ENCODE measurements around the gene THOC7. TPM values are rescaled to one million over a fixed set of nuclear protein-coding genes. Genes with fewer than 3 reads are reported as not detected.

THOC7 gene
- total and polyA plus RNA-seq, 8 donors = 27.8 to 189 (median 82.8) TPM

- H3K27ac ChIP-seq = no peak overlapping the region
- no peak overlapping the region for H3K4me3 ChIP-seq
- no peaks in the 10 kb centered on the region for H3K4me1 ChIP-seq
- no peaks in the 10 kb centered on the region for H3K36me3 ChIP-seq
- intact Hi-C loops (cut with DNase I; ENCODE audit: low total_unique reads) = no loop called here
- H3K27me3 ChIP-seq = no peaks in the 10 kb centered on the region
- TF ChIP-seq CTCF (IDR thresholded peaks at IDR 0.05) (no peak), EP300 (IDR thresholded peaks at IDR 0.05) (no peak), POLR2A (IDR thresholded peaks at IDR 0.05) (no peak), POLR2AphosphoS5 (IDR thresholded peaks at IDR 0.05) (no peak)
- 77 to 93% (median 89%) methylated on average over 5 of the region's 5 CpGs for WGBS, 5 donors
- H3K9me3 ChIP-seq = no peaks in the 10 kb centered on the region
- no peak for DNase-seq
These were observed 63.5 kb downstream of the THOC7 start for GRCh38 chr3:63800097-63800496.

GRCh38 chr3:63798949-63799348 is 64.7 kb downstream of the THOC7 start:
- TF ChIP-seq POLR2AphosphoS5 (IDR thresholded peaks at IDR 0.05) = no peak
- no peak for TF ChIP-seq CTCF (IDR thresholded peaks at IDR 0.05)
- H3K27me3 ChIP-seq = no peaks in the 10 kb centered on the region
- H3K36me3 ChIP-seq = no peaks in the 10 kb centered on the region
- no peaks in the 10 kb centered on the region for H3K4me1 ChIP-seq
- DNase-seq = peak in 1 of 2 donors; percentile 16
- no peak overlapping the region for H3K4me3 ChIP-seq
- 30 to 70% (median 51%) methylated on average over 2 of the region's 2 CpGs for WGBS, 5 donors
- intact Hi-C loops (cut with DNase I; ENCODE audit: low total_unique reads) = no loop called here
- no peak overlapping the region for H3K27ac ChIP-seq
- no peaks in the 10 kb centered on the region for H3K9me3 ChIP-seq

GRCh38 chr3:63798544-63798943 is 65.1 kb downstream of the THOC7 start:
- intact Hi-C loops (cut with DNase I; ENCODE audit: low total_unique reads) = no loop called here
- no peaks in the 10 kb centered on the region for H3K4me1 ChIP-seq
- no peak for TF ChIP-seq EP300 (IDR thresholded peaks at IDR 0.05)
- no peak for TF ChIP-seq CTCF (IDR thresholded peaks at IDR 0.05)
- TF ChIP-seq POLR2AphosphoS5 (IDR thresholded peaks at IDR 0.05) = no peak
- no peak for TF ChIP-seq POLR2A (IDR thresholded peaks at IDR 0.05)
- H3K27ac ChIP-seq = no peak overlapping the region
- H3K9me3 ChIP-seq = no peaks in the 10 kb centered on the region
- WGBS, 5 donors = 87 to 93% (median 88%) methylated on average over 2 of the region's 2 CpGs
- no peak for DNase-seq
- H3K27me3 ChIP-seq = no peaks in the 10 kb centered on the region
- H3K4me3 ChIP-seq = no peak overlapping the region
- H3K36me3 ChIP-seq = no peaks in the 10 kb centered on the region

GRCh38 chr3:63795438-63795837 is 68.2 kb downstream of the THOC7 start:
- Histone ChIP-seq H3K27ac (no peak overlapping the region), H3K9me3 (no peaks in the 10 kb centered on the region), H3K4me3 (no peak overlapping the region), H3K27me3 (no peaks in the 10 kb centered on the region), H3K36me3 (no peaks in the 10 kb centered on the region), H3K4me1 (no peaks in the 10 kb centered on the region)
- intact Hi-C loops (cut with DNase I; ENCODE audit: low total_unique reads) = no loop called here
- WGBS, 5 donors = 65 to 70% (median 67%) methylated on average over 6 of the region's 6 CpGs
- TF ChIP-seq POLR2A (IDR thresholded peaks at IDR 0.05) = no peak
- no peak for DNase-seq

GRCh38 chr3:63791974-63792373 is 71.6 kb downstream of the THOC7 start:
- 0 to 9% (median 2%) methylated on average over 1 of the region's 1 CpG for WGBS, 5 donors
- no peaks in the 10 kb centered on the region for H3K27me3 ChIP-seq
- intact Hi-C loops (cut with DNase I; ENCODE audit: low total_unique reads) = no loop called here
- TF ChIP-seq POLR2A (IDR thresholded peaks at IDR 0.05) (no peak), POLR2AphosphoS5 (IDR thresholded peaks at IDR 0.05) (no peak), CTCF (IDR thresholded peaks at IDR 0.05) (no peak), EP300 (IDR thresholded peaks at IDR 0.05) (no peak)
- no peak overlapping the region for H3K27ac ChIP-seq
- DNase-seq = peak in 1 of 2 donors; percentile 45
- H3K4me3 ChIP-seq = no peak overlapping the region
- H3K36me3 ChIP-seq = no peaks in the 10 kb centered on the region
- no peaks in the 10 kb centered on the region for H3K9me3 ChIP-seq
- no peaks in the 10 kb centered on the region for H3K4me1 ChIP-seq

Small RNA genes within 50 kb of the gene (small RNA-seq; reads per million reads assigned to genes)
- 0 reads per million in 4 donors for gene SCAANT1

Other genes starting within 250 kb of the THOC7 start
- gene SNTN, start 211.1 kb downstream of the THOC7 start, total RNA-seq = not detected
- not detected for gene SNTN, start 211.1 kb downstream of the THOC7 start, polyA plus RNA-seq
- not detected for gene C3orf49, start 44.5 kb downstream of the THOC7 start, total RNA-seq
- gene C3orf49, start 44.5 kb downstream of the THOC7 start, polyA plus RNA-seq = not detected
- 100 to 1,000 TPM in 1 of 5 donors, 10 to 100 TPM in 4; 27.2 to 333 (median 50.9) TPM for gene ATXN7, start 62 bp upstream of the THOC7 start, total RNA-seq
- gene ATXN7, start 62 bp upstream of the THOC7 start, polyA plus RNA-seq = 1 to 10 TPM; 2.1 to 4.6 (median 2.3) TPM
- gene SCAANT1, start 48.6 kb upstream of the THOC7 start, total RNA-seq = not detected
- gene SCAANT1, start 48.6 kb upstream of the THOC7 start, polyA plus RNA-seq = not detected
- 10 to 100 TPM; 15.8 to 98.5 (median 57.4) TPM for gene PSMD6, start 159.7 kb upstream of the THOC7 start, total RNA-seq
- gene PSMD6, start 159.7 kb upstream of the THOC7 start, polyA plus RNA-seq = 10 to 100 TPM; 53.4 to 66.9 (median 53.6) TPM

Measured in stomach (tissue), 9 donors.